ENCODE results near the gene TSC2. TPM values are rescaled to one million over a fixed set of nuclear protein-coding genes. Genes with fewer than 3 reads are reported as not detected.

Gene TSC2
- total and polyA plus RNA-seq, 2 of the 13 experiments (the other 11 are each of a cell fraction or from before 2014, with no cell fraction given) = 19.6 to 40.4 TPM

DNA sequence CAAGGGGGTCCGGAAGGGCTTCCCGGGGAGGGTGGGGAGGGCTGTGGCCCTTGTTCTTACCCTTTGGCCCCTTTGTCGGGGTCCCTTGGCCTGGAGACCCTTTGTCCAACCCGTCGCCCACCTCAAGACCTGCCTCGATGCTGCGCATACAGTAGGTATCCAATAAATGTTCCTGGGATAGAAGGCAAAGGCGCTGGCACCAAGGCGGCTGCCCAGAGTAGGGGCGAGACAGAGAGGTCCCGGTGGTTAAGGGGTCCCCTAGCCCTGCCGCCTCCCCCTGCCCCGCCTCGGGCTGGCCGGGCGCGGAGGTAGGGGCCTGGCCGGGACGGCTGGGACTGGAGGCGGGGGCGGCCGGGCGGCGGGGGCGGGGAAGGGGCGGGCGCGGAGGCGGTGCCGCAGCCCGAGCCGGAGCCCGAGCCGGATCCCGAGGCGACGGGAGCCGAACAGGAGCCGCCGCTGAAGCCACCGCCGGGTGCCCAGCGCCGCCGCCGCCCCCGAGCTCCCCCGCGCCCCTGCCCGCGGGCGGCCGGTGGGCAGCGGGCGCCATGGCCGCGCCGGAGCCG is 21.2 kb upstream of the TSC2 start, which contains the start of gene NHERF2:
NHERF2 (plus strand) TSS at position 442 of the 563 bp plus-strand sequence; CDS start at position 546, 104 bp downstream.
- H4K20me1 ChIP-seq (ENCODE audit: insufficient read depth, low read length) = 0 out of 2 replicates have a peak, but pooled peaks cover 7% of the 10 kb centered on the region
- ChIA-PET POLR2A (interaction anchor here (1.0 to 6.2 kb wide), 7 partner anchors 8 to 129 kb away, joined by 3 to 62 read pairs (median 7); partner anchors contain the start of genes NTHL1, TRAF7 and TSC2), CTCF (ENCODE audit: low intra/inter-chr PET ratio, low total read pairs) (no interaction called here)
- ATAC-seq (no peak; the same call in 2 of the 3 replicates), FAIRE-seq (no peak), DNase-seq (ENCODE audit: low spot score) (no peak)
- H3K4me2 ChIP-seq (ENCODE audit: low read depth, low read length) = peak within 1 kb of the TSS; percentile 89
- H3K79me2 ChIP-seq (ENCODE audit: insufficient read depth, low read length) = peaks cover 3% of the 10 kb centered on the region
- H3K27ac ChIP-seq (ENCODE audit: extremely low read length, insufficient read depth, low read length) = no peak within 1 kb of the TSS
- in situ Hi-C loops (cut with HindIII; ENCODE audit: extremely low pct_ligation_motif_present, low pct_unique_long_range_greater_than_20kb) (no loop called here), intact Hi-C loops (cut with micrococcal nuclease; ENCODE audit: unreplicated experiment) (no loop called here)
- peaks cover 1 to 9% of the 10 kb centered on the region in 2 experiments; a peak in 2 of 5 replicates for H3K27me3 ChIP-seq (ENCODE audit: control insufficient read depth in 1 of 2, insufficient read depth in 2 of 2, low read length in 2 of 2)
- no peak within 1 kb of the TSS for H2AFZ ChIP-seq (ENCODE audit: low read length)
- H3K9me3 ChIP-seq (ENCODE audit: low read length) = no peaks in the 10 kb centered on the region
- H3K9ac ChIP-seq (ENCODE audit: insufficient read depth, low read depth, low read length) = peak within 1 kb of the TSS; percentile 60
- 5% methylated on average over 8 of the region's 59 CpGs for WGBS (ENCODE audit: low lambda C conversion rate)
- BruUV-seq (replicated peaks) = no TSS peak
- H3K4me3 ChIP-seq (replicated peaks in 1 of 3; ENCODE audit: insufficient read depth in 1 of 3, low read depth in 2 of 3, low read length in 3 of 3) = peak within 1 kb of the TSS; percentile 59 to 79 (median 77)
- no peaks in the 10 kb centered on the region for H3K36me3 ChIP-seq (replicated peaks in 1 of 2; ENCODE audit: control insufficient read depth in 1 of 2, insufficient read depth in 2 of 2, low read length in 2 of 2)
- H3K4me1 ChIP-seq (ENCODE audit: insufficient read depth, low read length) = peaks cover 65% of the 10 kb centered on the region
- TF ChIP-seq KDM5A (IDR thresholded peaks at IDR 0.05; ENCODE audit: borderline replicate concordance, low read length) (no peak), HOXA7 (CRISPR knock-in tag; IDR thresholded peaks at IDR 0.05) (no peak), GZF1 (CRISPR knock-in tag; IDR thresholded peaks at IDR 0.05) (no peak), MBD4 (IDR thresholded peaks at IDR 0.05; ENCODE audit: borderline replicate concordance, low read length) (no peak), ZNF12 (CRISPR knock-in tag; IDR thresholded peaks at IDR 0.05) (no peak), ZZZ3 (CRISPR knock-in tag; IDR thresholded peaks at IDR 0.05; ENCODE audit: borderline replicate concordance) (no peak), SAP130 (CRISPR knock-in tag; IDR thresholded peaks at IDR 0.05; ENCODE audit: low read depth) (0 out of 2 replicates have a peak, but pooled peaks have one; percentile 26), SOX13 (IDR thresholded peaks at IDR 0.05) (no peak), SOX13 (CRISPR knock-in tag; conservative IDR thresholded peaks at IDR 0.05 in 1 of 2, IDR thresholded peaks at IDR 0.05 in 1 of 2) (no peak), SRSF1 (optimal IDR thresholded peaks at IDR 0.05; ENCODE audit: low read depth, low read length) (peak; percentile 18), ZNF577 (CRISPR knock-in tag; IDR thresholded peaks at IDR 0.05; ENCODE audit: borderline replicate concordance, low read depth) (no peak), ZSCAN25 (CRISPR knock-in tag; IDR thresholded peaks at IDR 0.05) (no peak), EED (CRISPR knock-in tag; IDR thresholded peaks at IDR 0.05) (no peak), ZKSCAN8 (CRISPR knock-in tag; IDR thresholded peaks at IDR 0.05; ENCODE audit: borderline replicate concordance) (peak; percentile 98), TAF1 (CRISPR knock-in tag; IDR thresholded peaks at IDR 0.05) (0 out of 2 replicates have a peak, but pooled peaks have one; percentile 25), SAFB2 (CRISPR knock-in tag; IDR thresholded peaks at IDR 0.05; ENCODE audit: borderline replicate concordance, low read depth) (no peak)
- TF ChIP-seq, protein P1, sequence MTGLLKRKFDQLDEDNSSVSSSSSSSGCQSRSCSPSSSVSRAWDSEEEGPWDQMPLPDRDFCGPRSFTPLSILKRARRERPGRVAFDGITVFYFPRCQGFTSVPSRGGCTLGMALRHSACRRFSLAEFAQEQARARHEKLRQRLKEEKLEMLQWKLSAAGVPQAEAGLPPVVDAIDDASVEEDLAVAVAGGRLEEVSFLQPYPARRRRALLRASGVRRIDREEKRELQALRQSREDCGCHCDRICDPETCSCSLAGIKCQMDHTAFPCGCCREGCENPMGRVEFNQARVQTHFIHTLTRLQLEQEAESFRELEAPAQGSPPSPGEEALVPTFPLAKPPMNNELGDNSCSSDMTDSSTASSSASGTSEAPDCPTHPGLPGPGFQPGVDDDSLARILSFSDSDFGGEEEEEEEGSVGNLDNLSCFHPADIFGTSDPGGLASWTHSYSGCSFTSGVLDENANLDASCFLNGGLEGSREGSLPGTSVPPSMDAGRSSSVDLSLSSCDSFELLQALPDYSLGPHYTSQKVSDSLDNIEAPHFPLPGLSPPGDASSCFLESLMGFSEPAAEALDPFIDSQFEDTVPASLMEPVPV (CRISPR knock-in tag; IDR thresholded peaks at IDR 0.05) = no peak
- TF ChIP-seq, protein P2, sequence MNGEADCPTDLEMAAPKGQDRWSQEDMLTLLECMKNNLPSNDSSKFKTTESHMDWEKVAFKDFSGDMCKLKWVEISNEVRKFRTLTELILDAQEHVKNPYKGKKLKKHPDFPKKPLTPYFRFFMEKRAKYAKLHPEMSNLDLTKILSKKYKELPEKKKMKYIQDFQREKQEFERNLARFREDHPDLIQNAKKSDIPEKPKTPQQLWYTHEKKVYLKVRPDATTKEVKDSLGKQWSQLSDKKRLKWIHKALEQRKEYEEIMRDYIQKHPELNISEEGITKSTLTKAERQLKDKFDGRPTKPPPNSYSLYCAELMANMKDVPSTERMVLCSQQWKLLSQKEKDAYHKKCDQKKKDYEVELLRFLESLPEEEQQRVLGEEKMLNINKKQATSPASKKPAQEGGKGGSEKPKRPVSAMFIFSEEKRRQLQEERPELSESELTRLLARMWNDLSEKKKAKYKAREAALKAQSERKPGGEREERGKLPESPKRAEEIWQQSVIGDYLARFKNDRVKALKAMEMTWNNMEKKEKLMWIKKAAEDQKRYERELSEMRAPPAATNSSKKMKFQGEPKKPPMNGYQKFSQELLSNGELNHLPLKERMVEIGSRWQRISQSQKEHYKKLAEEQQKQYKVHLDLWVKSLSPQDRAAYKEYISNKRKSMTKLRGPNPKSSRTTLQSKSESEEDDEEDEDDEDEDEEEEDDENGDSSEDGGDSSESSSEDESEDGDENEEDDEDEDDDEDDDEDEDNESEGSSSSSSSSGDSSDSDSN (CRISPR knock-in tag; IDR thresholded peaks at IDR 0.05) = 0 out of 2 replicates have a peak, but pooled peaks have one; percentile 41
